Measurements from ENCODE around the gene YEATS4.

- TF ChIP-seq CTCF (IDR thresholded peaks at IDR 0.05) (no peak), POLR2AphosphoS5 (IDR thresholded peaks at IDR 0.05) (no peak), POLR2A (IDR thresholded peaks at IDR 0.05) (no peak)
These were observed 32.8 kb downstream of the YEATS4 start for GRCh38 chr12:69392179-69392928.

Measured in transverse colon (tissue), 4 donors.